MCF 10A (cell line): ENCODE results near the gene ZFP1. TPM values are rescaled to one million over a fixed set of nuclear protein-coding genes. Genes with fewer than 3 reads are reported as not detected.

ENCODE experiments used
- BruUV-seq: library from RNA; stranded (reverse); fragments of 400-500 nt; replicated peaks from 2 replicates; lab custom pipeline; 2021; lab: Mats Ljungman, UMichigan
- CTCF ChIA-PET: fragments of 300-600 bp; sonication (Branson Sonifier 250); formaldehyde crosslinking; extraction: SDS; loops from one replicate; lab custom pipeline; 2021; ENCODE audit warnings: antibody characterized with exemption, inconsistent platforms; lab: Yijun Ruan, JAX
- POLR2A ChIA-PET: fragments of 300-600, 350-650 bp; sonication (Branson Sonifier 250); formaldehyde crosslinking; extraction: SDS; loops from one replicate; lab custom pipeline; 2020; ENCODE audit warnings: antibody characterized with exemption, inconsistent platforms; lab: Yijun Ruan, JAX
- DNase-seq: peaks from one replicate; pipeline ENCODE4 v3.0.0-alpha.2; 2018; ENCODE audit not compliant: unreplicated experiment
- H3K27ac Mint-ChIP-seq: one replicate; pipeline ENCODE4 v1.8.0; 2022; ENCODE audit warnings: mild to moderate bottlenecking, low read depth, mixed read lengths; ENCODE audit not compliant: unreplicated experiment
- H3K27me3 Mint-ChIP-seq: one replicate; pipeline ENCODE4 v1.8.0; 2022; ENCODE audit warnings: mixed read lengths; ENCODE audit not compliant: insufficient read depth, unreplicated experiment
- H3K36me3 Mint-ChIP-seq: one replicate; pipeline ENCODE4 v1.8.0; 2022; ENCODE audit warnings: mild to moderate bottlenecking, moderate library complexity, mixed read lengths; ENCODE audit not compliant: insufficient read depth, unreplicated experiment
- H3K4me1 Mint-ChIP-seq: one replicate; pipeline ENCODE4 v1.8.0; 2022; ENCODE audit warnings: mixed read lengths; ENCODE audit not compliant: insufficient read depth, unreplicated experiment
- H3K4me3 Mint-ChIP-seq: one replicate; pipeline ENCODE4 v1.8.0; 2022; ENCODE audit warnings: mild to moderate bottlenecking, moderate library complexity, mixed read lengths; ENCODE audit not compliant: unreplicated experiment
- H3K9me3 Mint-ChIP-seq: one replicate; pipeline ENCODE4 v1.8.0; 2022; ENCODE audit warnings: mixed read lengths; ENCODE audit not compliant: unreplicated experiment
- CTCF ChIP-seq: fragments of 200-600 bp; IDR thresholded peaks from one replicate; pipeline ENCODE4 v1.8.0; 2022; ENCODE audit warnings: antibody characterized with exemption, mild to moderate bottlenecking; ENCODE audit not compliant: unreplicated experiment
- intact Hi-C: fragments of 100-400 bp; cut with micrococcal nuclease; formaldehyde crosslinking; loops from 2 replicates; pipeline ENCODE4 v1.14.1; 2022
- total RNA-seq: library from RNA; stranded (reverse); gene quantifications from 2 replicates; pipeline ENCODE4 v1.2.3, GENCODE V29; 2022

The ZFP1 gene
- total RNA-seq, 1 experiment from 2014 or later, result 14.0 TPM

DNA sequence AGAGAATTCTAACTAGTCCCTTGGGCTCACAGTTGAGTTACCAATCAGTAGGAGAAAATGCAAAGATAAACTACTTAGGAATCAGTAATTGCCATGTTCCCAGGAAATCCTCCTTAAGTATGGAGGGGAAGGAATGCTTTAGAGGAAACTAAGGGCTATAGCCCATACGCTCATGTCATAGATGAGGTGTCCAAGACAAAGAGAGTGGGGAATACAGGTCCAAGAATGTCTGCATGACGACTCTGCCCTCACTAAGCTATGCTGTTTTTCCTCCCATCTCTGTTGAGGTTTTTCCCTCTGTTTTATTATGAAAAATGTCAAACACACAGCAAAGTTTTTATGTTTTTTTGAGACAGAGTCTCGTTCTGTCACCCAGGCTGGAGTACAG, 47.7 kb upstream of the ZFP1 start:
- no peak overlapping the region for H3K4me3 Mint-ChIP-seq
- no peaks in the 10 kb centered on the region for H3K4me1 Mint-ChIP-seq
- BruUV-seq, result no TSS peak
- H3K9me3 Mint-ChIP-seq, result peaks cover 7% of the 10 kb centered on the region
- ChIA-PET CTCF (interaction anchor here (0.6 to 2.6 kb wide), 3 partner anchors 10 to 97 kb away, joined by 3 to 14 read pairs (median 3); no protein-coding TSS in a partner anchor), POLR2A (interaction anchor here (1.1 kb wide), 1 partner anchor 101 kb away, joined by 3 read pairs; no protein-coding TSS in a partner anchor)
- H3K36me3 Mint-ChIP-seq, result peaks cover 5% of the 10 kb centered on the region
- H3K27ac Mint-ChIP-seq, result no peak overlapping the region
- no peaks in the 10 kb centered on the region for H3K27me3 Mint-ChIP-seq
- intact Hi-C loops, result no loop called here
- DNase-seq, result no peak
- TF ChIP-seq CTCF, result no peak

- H3K4me1 Mint-ChIP-seq, result no peaks in the 10 kb centered on the region
- H3K9me3 Mint-ChIP-seq, result peaks cover 7% of the 10 kb centered on the region
- DNase-seq, result no peak
- BruUV-seq, result no TSS peak
- ChIA-PET POLR2A (no interaction called here), CTCF (interaction anchor here (0.6 to 2.6 kb wide), 2 partner anchors 9 to 416 kb away, joined by 4 to 14 read pairs; no protein-coding TSS in a partner anchor)
- peaks cover 5% of the 10 kb centered on the region for H3K36me3 Mint-ChIP-seq
- intact Hi-C loops, result no loop called here
- no peak overlapping the region for H3K4me3 Mint-ChIP-seq
- H3K27ac Mint-ChIP-seq, result no peak overlapping the region
- no peaks in the 10 kb centered on the region for H3K27me3 Mint-ChIP-seq
- no peak for TF ChIP-seq CTCF
Measured at GRCh38 chr16:75101635-75102034, 46.7 kb upstream of the ZFP1 start.

GRCh38 chr16:75102595-75102994, 45.7 kb upstream of the ZFP1 start:
- intact Hi-C loops, result no loop called here
- DNase-seq, result no peak
- Mint-ChIP-seq H3K27ac (no peak overlapping the region), H3K36me3 (peaks cover 5% of the 10 kb centered on the region), H3K9me3 (peaks cover 7% of the 10 kb centered on the region), H3K4me1 (no peaks in the 10 kb centered on the region), H3K4me3 (no peak overlapping the region), H3K27me3 (no peaks in the 10 kb centered on the region)
- TF ChIP-seq CTCF, result no peak
- ChIA-PET CTCF (interaction anchor here (0.6 to 2.6 kb wide), 3 partner anchors 8 to 67 kb away, joined by 3 to 14 read pairs (median 3); no protein-coding TSS in a partner anchor), POLR2A (no interaction called here)
- no TSS peak for BruUV-seq

DNA sequence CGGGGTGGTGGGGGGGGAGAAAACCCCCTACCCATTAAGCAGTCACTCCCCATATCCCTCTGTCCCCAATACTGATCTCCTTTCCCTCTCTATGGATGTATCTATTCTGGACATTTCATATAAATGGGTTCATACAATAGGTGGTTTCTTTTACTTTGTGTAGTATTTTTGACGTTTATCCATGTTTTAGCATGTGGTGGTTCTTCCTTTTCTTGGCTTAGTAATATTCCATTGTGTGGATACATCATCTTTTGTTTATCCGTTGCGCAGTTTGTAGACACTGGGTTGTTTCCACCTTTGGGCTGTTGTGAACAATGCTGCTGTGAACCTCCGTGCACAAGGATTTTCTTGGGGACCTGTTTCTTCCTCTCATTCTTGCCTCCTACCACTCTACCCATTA, 44.3 kb upstream of the ZFP1 start:
- no peak for TF ChIP-seq CTCF
- peaks cover 10% of the 10 kb centered on the region for H3K4me1 Mint-ChIP-seq
- H3K36me3 Mint-ChIP-seq, result peaks cover 12% of the 10 kb centered on the region
- CTCF ChIA-PET, result interaction anchor here (0.5 kb wide), 1 partner anchor 291 kb away, joined by 4 read pairs; no protein-coding TSS in a partner anchor
- H3K27ac Mint-ChIP-seq, result no peak overlapping the region
- peaks cover 7% of the 10 kb centered on the region for H3K9me3 Mint-ChIP-seq
- intact Hi-C loops, result no loop called here
- POLR2A ChIA-PET, result no interaction called here
- DNase-seq, result no peak
- no TSS peak for BruUV-seq
- no peaks in the 10 kb centered on the region for H3K27me3 Mint-ChIP-seq
- no peak overlapping the region for H3K4me3 Mint-ChIP-seq
